MM.1S (cell line): ENCODE data around the gene XPO1.

Source experiments
- CTCF ChIP-seq: fragments of 300-600 bp; sonication (generic); IDR thresholded peaks from 2 replicates; pipeline ENCODE4 v1.5.1; 2016; ENCODE audit warnings: antibody characterized with exemption, low read length, mixed read lengths
- EZH2 ChIP-seq: fragments of 300-600 bp; sonication (generic); optimal IDR thresholded peaks from 2 replicates; pipeline ENCODE3; 2017; ENCODE audit warnings: low read depth, mild to moderate bottlenecking, antibody characterized with exemption, low read length, mixed read lengths
- EZH2phosphoT487 ChIP-seq: fragments of 300-600 bp; sonication (generic); IDR thresholded peaks from 2 replicates; pipeline ENCODE4 v1.6.1; 2018; ENCODE audit warnings: antibody characterized with exemption, low read length

- TF ChIP-seq CTCF: no peak
- TF ChIP-seq EZH2: no peak
- TF ChIP-seq EZH2phosphoT487: no peak
Observed at GRCh38 chr2:61534926-61535325, 3.2 kb downstream of the XPO1 start.
